Activated naive CD4-positive, alpha-beta T cell treated with anti-CD3 and anti-CD28 coated beads, Interleukin-2, amount 10 ng/mL, durations not matched to agents 7 days and 5 days (primary cell): Measurements from ENCODE around the gene MAT2B.
A peak's percentile ranks its signal among the peaks of the same experiment; 100 is the strongest.
"Not testable (repeated sequence)": the region's sequence is repeated elsewhere in the genome, so short reads cannot be mapped to it uniquely, and the experiment has no call there.

Experiments
- CTCF ChIA-PET: fragments of 350-600 bp; sonication (Branson Sonifier 250); formaldehyde crosslinking; loops from one replicate; lab custom pipeline; 2021; ENCODE audit warnings: antibody characterized with exemption; lab: Charles Lee
- DNase-seq: peaks from one replicate; pipeline ENCODE4 v3.0.0-alpha.2; 2020
- H3K27ac Mint-ChIP-seq: one replicate; pipeline ENCODE4 v1.8.0; 2021; ENCODE audit warnings: mild to moderate bottlenecking, moderate library complexity, mixed read lengths
- H3K27me3 Mint-ChIP-seq: one replicate; pipeline ENCODE4 v1.8.0; 2021; ENCODE audit warnings: mild to moderate bottlenecking, mixed read lengths
- H3K36me3 Mint-ChIP-seq: one replicate; pipeline ENCODE4 v1.8.0; 2021; ENCODE audit warnings: mixed read lengths
- H3K4me1 Mint-ChIP-seq: one replicate; pipeline ENCODE4 v1.8.0; 2021; ENCODE audit warnings: mixed read lengths
- H3K4me3 Mint-ChIP-seq: one replicate; pipeline ENCODE4 v1.8.0; 2021; ENCODE audit warnings: mild to moderate bottlenecking, moderate library complexity, mixed read lengths
- H3K9me3 Mint-ChIP-seq: one replicate; pipeline ENCODE4 v1.8.0; 2021; ENCODE audit warnings: mixed read lengths

Gene MAT2B

GRCh38 chr5:163509291-163509951 is 4.0 kb downstream of the MAT2B start:
- peak overlapping the region; percentile 94 for H3K4me3 Mint-ChIP-seq
- H3K36me3 Mint-ChIP-seq: peaks cover 46% of the 10 kb centered on the region
- H3K27ac Mint-ChIP-seq: peak overlapping the region; percentile 99
- peaks cover 53% of the 10 kb centered on the region for H3K4me1 Mint-ChIP-seq
- no peaks in the 10 kb centered on the region for H3K27me3 Mint-ChIP-seq
- DNase-seq: no peak
- CTCF ChIA-PET: no interaction called here
- no peaks in the 10 kb centered on the region for H3K9me3 Mint-ChIP-seq

GRCh38 chr5:163512526-163512925 is 7.1 kb downstream of the MAT2B start:
- Mint-ChIP-seq H3K4me1 (peaks cover 46% of the 10 kb centered on the region), H3K27ac (no peak overlapping the region)
- CTCF ChIA-PET: interaction anchor here (1.2 kb wide), 1 partner anchor 39 kb away, joined by 3 read pairs; no protein-coding TSS in a partner anchor

GRCh38 chr5:163525096-163525495 is 19.7 kb downstream of the MAT2B start:
- Mint-ChIP-seq H3K9me3 (peaks cover 2% of the 10 kb centered on the region), H3K4me3 (no peak overlapping the region), H3K4me1 (no peaks in the 10 kb centered on the region), H3K27ac (no peak overlapping the region), H3K36me3 (peaks cover 17% of the 10 kb centered on the region), H3K27me3 (no peaks in the 10 kb centered on the region)
- DNase-seq: no peak
- CTCF ChIA-PET: no interaction called here

More at GRCh38 chr5:163512526-163512925, 7.1 kb downstream of the MAT2B start:
- H3K9me3 Mint-ChIP-seq: no peaks in the 10 kb centered on the region
- H3K36me3 Mint-ChIP-seq: peaks cover 55% of the 10 kb centered on the region
- H3K27me3 Mint-ChIP-seq: no peaks in the 10 kb centered on the region
- DNase-seq: no peak
- H3K4me3 Mint-ChIP-seq: no peak overlapping the region

- H3K27me3 Mint-ChIP-seq: peaks cover 4% of the 10 kb centered on the region
Observed at GRCh38 chr5:163529698-163530097, 24.3 kb downstream of the MAT2B start.

GRCh38 chr5:163531272-163531671 is 25.9 kb downstream of the MAT2B start:
- H3K36me3 Mint-ChIP-seq: no peaks in the 10 kb centered on the region
- no peak for DNase-seq
- CTCF ChIA-PET: no interaction called here
- peaks cover 6% of the 10 kb centered on the region for H3K4me1 Mint-ChIP-seq
- H3K27ac Mint-ChIP-seq: no peak overlapping the region
- H3K27me3 Mint-ChIP-seq: peaks cover 7% of the 10 kb centered on the region
- H3K9me3 Mint-ChIP-seq: no peaks in the 10 kb centered on the region
- H3K4me3 Mint-ChIP-seq: no peak overlapping the region

More at GRCh38 chr5:163529698-163530097, 24.3 kb downstream of the MAT2B start:
- Mint-ChIP-seq H3K36me3 (peaks cover under 1% of the 10 kb centered on the region), H3K4me3 (no peak overlapping the region), H3K9me3 (no peaks in the 10 kb centered on the region), H3K27ac (no peak overlapping the region), H3K4me1 (no peaks in the 10 kb centered on the region)
- CTCF ChIA-PET: no interaction called here
- no peak for DNase-seq

DNA sequence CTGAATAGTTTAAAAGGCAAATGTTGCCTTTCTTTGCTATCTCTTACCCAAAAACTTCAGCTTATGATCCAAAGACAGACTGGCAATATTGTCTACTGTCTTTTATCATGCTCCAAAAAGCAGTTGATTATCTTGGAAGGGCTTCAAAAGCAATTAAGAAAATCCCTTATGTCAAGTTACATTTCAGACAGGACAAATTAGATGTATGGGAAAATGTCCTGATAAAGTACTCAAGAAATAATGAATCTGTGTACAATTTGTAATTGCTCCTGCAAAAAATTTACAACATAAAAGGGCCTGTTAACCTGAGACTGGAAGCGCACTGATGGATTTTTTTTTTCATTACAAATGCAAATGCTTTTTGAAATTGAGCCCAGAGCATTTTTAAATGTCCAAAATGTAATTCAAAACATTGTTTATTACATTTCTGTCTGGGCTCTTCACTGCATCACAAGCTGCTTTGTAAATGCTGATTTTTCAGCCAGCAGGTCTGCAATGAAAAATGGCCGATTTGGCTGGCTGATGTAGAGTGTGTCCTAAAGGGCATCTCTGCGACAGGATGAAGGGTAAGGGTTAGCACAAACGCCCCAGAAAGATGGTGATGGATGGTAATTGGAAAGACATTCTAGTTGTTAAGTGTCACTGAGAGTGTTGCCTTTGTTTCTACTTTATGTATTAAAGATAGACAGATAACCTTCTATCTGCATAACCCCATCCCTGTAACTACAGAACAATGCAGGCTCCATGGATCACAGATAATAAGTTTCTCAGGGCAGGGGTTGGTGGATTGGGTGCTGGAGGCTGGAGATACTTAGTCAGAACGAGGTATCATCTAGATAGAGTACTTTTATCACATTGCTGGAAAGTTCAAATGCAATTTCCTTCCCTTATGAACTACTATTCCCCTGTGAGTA is 27.0 kb downstream of the MAT2B start:
- Mint-ChIP-seq H3K4me3 (no peak overlapping the region), H3K27me3 (peaks cover 11% of the 10 kb centered on the region), H3K36me3 (no peaks in the 10 kb centered on the region), H3K27ac (no peak overlapping the region), H3K4me1 (peaks cover 6% of the 10 kb centered on the region), H3K9me3 (no peaks in the 10 kb centered on the region)
- DNase-seq: no peak
- CTCF ChIA-PET: no interaction called here

GRCh38 chr5:163533223-163533622 is 27.8 kb downstream of the MAT2B start:
- DNase-seq: no peak
- Mint-ChIP-seq H3K36me3 (no peaks in the 10 kb centered on the region), H3K27ac (no peak overlapping the region), H3K9me3 (no peaks in the 10 kb centered on the region), H3K4me3 (no peak overlapping the region), H3K27me3 (peaks cover 15% of the 10 kb centered on the region), H3K4me1 (peaks cover 6% of the 10 kb centered on the region)
- CTCF ChIA-PET: no interaction called here

- DNase-seq: no peak
- no peak overlapping the region for H3K27ac Mint-ChIP-seq
- H3K27me3 Mint-ChIP-seq: peaks cover 15% of the 10 kb centered on the region
- CTCF ChIA-PET: interaction anchor here (2.0 kb wide), 1 partner anchor 30 kb away, joined by 4 read pairs; no protein-coding TSS in a partner anchor
- H3K36me3 Mint-ChIP-seq: no peaks in the 10 kb centered on the region
- H3K4me3 Mint-ChIP-seq: no peak overlapping the region
- H3K9me3 Mint-ChIP-seq: no peaks in the 10 kb centered on the region
- H3K4me1 Mint-ChIP-seq: peaks cover 6% of the 10 kb centered on the region
Observed at GRCh38 chr5:163534492-163535094, 29.2 kb downstream of the MAT2B start.

DNA sequence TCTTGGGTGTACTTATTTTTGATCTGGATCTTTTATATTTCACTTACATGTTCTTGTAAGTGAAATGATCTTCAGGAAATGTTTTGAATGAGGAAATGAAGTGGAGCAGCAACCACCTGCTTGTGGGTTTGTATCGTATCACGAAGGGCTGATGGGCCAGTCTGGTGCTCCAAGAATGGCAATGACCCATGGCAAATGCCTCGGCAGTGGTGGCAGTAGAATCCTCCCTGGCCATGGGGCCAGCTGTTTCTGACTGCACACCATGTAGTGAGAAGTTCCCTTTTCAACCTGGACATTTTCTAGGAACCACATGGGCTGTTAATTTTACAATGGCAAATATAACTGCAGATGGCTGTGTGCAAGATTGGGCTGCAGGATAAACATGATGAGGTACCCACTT is 29.9 kb downstream of the MAT2B start:
- CTCF ChIA-PET: interaction anchor here (2.0 kb wide), 1 partner anchor 29 kb away, joined by 4 read pairs; no protein-coding TSS in a partner anchor
- peaks cover 15% of the 10 kb centered on the region for H3K27me3 Mint-ChIP-seq
- no peak overlapping the region for H3K4me3 Mint-ChIP-seq
- H3K27ac Mint-ChIP-seq: no peak overlapping the region
- peaks cover 6% of the 10 kb centered on the region for H3K4me1 Mint-ChIP-seq
- no peaks in the 10 kb centered on the region for H3K9me3 Mint-ChIP-seq
- H3K36me3 Mint-ChIP-seq: no peaks in the 10 kb centered on the region
- no peak for DNase-seq

- H3K9me3 Mint-ChIP-seq, CTCF ChIA-PET, H3K27ac Mint-ChIP-seq, DNase-seq, H3K4me3 Mint-ChIP-seq, H3K4me1 Mint-ChIP-seq, H3K36me3 Mint-ChIP-seq: not testable (repeated sequence)
- peaks cover 15% of the 10 kb centered on the region for H3K27me3 Mint-ChIP-seq
Observed at GRCh38 chr5:163536442-163536841, 31.0 kb downstream of the MAT2B start.

DNA sequence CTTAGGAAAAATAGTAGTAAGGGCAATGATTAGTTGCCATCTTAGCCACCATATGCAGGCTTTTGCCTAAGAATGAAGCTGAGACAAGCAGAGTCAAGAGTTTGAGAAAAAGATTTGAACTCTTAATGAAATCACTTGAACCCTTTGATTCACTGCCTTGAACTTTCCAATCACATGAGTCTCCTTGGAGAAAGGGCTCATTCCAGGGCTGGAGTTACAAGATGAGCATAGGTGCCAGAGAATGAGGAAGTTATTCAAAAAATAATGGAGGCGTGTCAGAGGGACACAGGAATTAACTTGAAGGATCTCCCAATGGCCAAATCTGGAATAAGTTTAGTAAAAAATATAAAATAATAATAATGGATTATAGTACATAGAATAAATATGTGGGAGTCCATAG is 35.3 kb downstream of the MAT2B start:
- Mint-ChIP-seq H3K36me3 (no peaks in the 10 kb centered on the region), H3K27me3 (peaks cover 8% of the 10 kb centered on the region)

DNA sequence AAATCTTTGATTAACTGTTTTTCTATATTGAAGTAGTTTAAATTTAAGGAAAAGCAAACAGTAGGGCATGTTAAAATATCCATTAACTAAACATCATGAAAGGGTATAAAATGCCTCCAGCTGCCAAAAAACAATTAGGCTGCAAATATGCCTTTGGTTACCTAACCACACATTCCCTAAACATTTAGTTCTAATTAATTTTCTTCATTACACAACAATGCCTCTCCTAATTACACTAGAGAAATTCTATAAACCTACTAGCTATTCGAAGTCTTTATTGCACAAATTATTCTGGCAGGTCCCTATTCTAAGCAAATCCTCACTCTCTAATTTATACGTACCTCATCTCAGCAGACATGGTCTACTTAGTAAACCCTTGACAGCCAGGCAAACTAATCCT is 37.4 kb downstream of the MAT2B start:
- Mint-ChIP-seq H3K27ac (no peak overlapping the region), H3K27me3 (peaks cover under 1% of the 10 kb centered on the region), H3K4me1 (no peaks in the 10 kb centered on the region), H3K9me3 (no peaks in the 10 kb centered on the region), H3K4me3 (no peak overlapping the region), H3K36me3 (no peaks in the 10 kb centered on the region)
- DNase-seq: no peak
- CTCF ChIA-PET: no interaction called here

More for the DNA sequence above, 35.3 kb downstream of the MAT2B start:
- H3K4me3 Mint-ChIP-seq: no peak overlapping the region
- no peaks in the 10 kb centered on the region for H3K4me1 Mint-ChIP-seq
- H3K9me3 Mint-ChIP-seq: no peaks in the 10 kb centered on the region
- no peak for DNase-seq
- CTCF ChIA-PET: no interaction called here
- H3K27ac Mint-ChIP-seq: no peak overlapping the region

DNA sequence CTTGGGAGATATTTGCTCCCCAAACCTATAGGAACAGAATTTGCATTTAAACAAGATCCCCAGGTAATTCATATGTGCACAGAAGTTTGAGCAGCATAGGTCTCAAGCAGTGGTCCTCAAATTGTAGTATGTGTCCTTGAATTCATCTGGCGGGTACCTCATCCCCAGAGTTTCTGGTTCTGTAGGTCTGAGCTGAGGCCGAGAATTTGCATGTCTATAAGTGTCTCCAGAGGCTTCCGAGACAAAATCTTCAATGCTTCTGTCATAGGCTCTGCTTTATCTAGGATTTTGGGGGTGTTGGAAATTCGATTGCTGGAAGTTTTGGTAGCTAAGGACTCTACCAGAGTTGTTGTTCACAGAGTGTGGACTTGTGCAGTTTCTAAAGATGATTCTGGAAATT is 38.6 kb downstream of the MAT2B start:
- CTCF ChIA-PET: interaction anchor here (0.7 kb wide), 1 partner anchor 23 kb away, joined by 3 read pairs; no protein-coding TSS in a partner anchor
- no peaks in the 10 kb centered on the region for H3K9me3 Mint-ChIP-seq
- no peaks in the 10 kb centered on the region for H3K4me1 Mint-ChIP-seq
- H3K27me3 Mint-ChIP-seq: no peaks in the 10 kb centered on the region
- no peaks in the 10 kb centered on the region for H3K36me3 Mint-ChIP-seq
- H3K4me3 Mint-ChIP-seq: no peak overlapping the region
- no peak for DNase-seq
- no peak overlapping the region for H3K27ac Mint-ChIP-seq

- Mint-ChIP-seq H3K4me1 (no peaks in the 10 kb centered on the region), H3K36me3 (no peaks in the 10 kb centered on the region), H3K4me3 (no peak overlapping the region), H3K9me3 (no peaks in the 10 kb centered on the region), H3K27me3 (no peaks in the 10 kb centered on the region), H3K27ac (no peak overlapping the region)
- CTCF ChIA-PET: no interaction called here
- DNase-seq: no peak
Observed at GRCh38 chr5:163544836-163545235, 39.4 kb downstream of the MAT2B start.
